ENCODE measurements around the gene FDX2.

The FDX2 gene

GRCh38 chr19:10332965-10333757, 17.3 kb upstream of the FDX2 start, which contains the start of gene RAVER1:
RAVER1 (minus strand) TSS chr19:10333529; CDS start chr19:10333507, 22 bp downstream.
- FAIRE-seq, result peak; percentile 96

- no peak for FAIRE-seq
These were observed 16.5 kb upstream of the FDX2 start for GRCh38 chr19:10332158-10332964.

GRCh38 chr19:10329555-10329954, 13.7 kb upstream of the FDX2 start:
- no peak for FAIRE-seq

- FAIRE-seq, result no peak
These were observed 13.0 kb upstream of the FDX2 start for GRCh38 chr19:10328558-10329429.

GRCh38 chr19:10327793-10328192, 12.0 kb upstream of the FDX2 start:
- FAIRE-seq, result no peak

GRCh38 chr19:10325732-10326131, 9.9 kb upstream of the FDX2 start:
- no peak for FAIRE-seq

GRCh38 chr19:10321874-10322835, 6.3 kb upstream of the FDX2 start:
- FAIRE-seq, result no peak

- no peak for FAIRE-seq
These were observed 5.6 kb upstream of the FDX2 start for GRCh38 chr19:10321417-10321797.

GRCh38 chr19:10320602-10321416, 5.0 kb upstream of the FDX2 start:
- FAIRE-seq, result no peak

- no peak for FAIRE-seq
These were observed 3.2 kb upstream of the FDX2 start for GRCh38 chr19:10318807-10319682.

- no peak for FAIRE-seq
These were observed 2.1 kb upstream of the FDX2 start for GRCh38 chr19:10317857-10318462.

GRCh38 chr19:10317045-10317856, 1.4 kb upstream of the FDX2 start:
- no peak for FAIRE-seq

GRCh38 chr19:10316229-10317044, 622 bp upstream of the FDX2 start:
- FAIRE-seq, result peak; percentile 13

GRCh38 chr19:10309423-10309822, 6.4 kb downstream of the FDX2 start, which contains the start of gene ZGLP1:
ZGLP1 (minus strand) TSS chr19:10309815.
- no peak for FAIRE-seq

GRCh38 chr19:10306327-10306726, 9.5 kb downstream of the FDX2 start:
- FAIRE-seq, result no peak

- no peak for FAIRE-seq
These were observed 10.5 kb downstream of the FDX2 start for GRCh38 chr19:10305139-10305806.
